IPS DF 4.7 (cell line): Measurements from ENCODE around the gene IL17RE.
"Not testable (repeated sequence)": the region's sequence is repeated elsewhere in the genome, so short reads cannot be mapped to it uniquely, and the experiment has no call there.

Source experiments
- DNase-seq: peaks from one replicate; pipeline ENCODE4 v3.0.0-alpha.2; 2013; ENCODE audit warnings: low spot score; ENCODE audit errors: extremely low read depth

IL17RE gene

GRCh38 chr3:9933561-9934234 is 31.1 kb downstream of the IL17RE start, which contains the start of gene CRELD1:
CRELD1 (plus strand) TSS chr3:9933834; CDS start chr3:9934439, 605 bp downstream.
- DNase-seq: no peak

GRCh38 chr3:9934235-9934621 is 31.6 kb downstream of the IL17RE start:
- DNase-seq: no peak

- DNase-seq: no peak
These were observed 32.3 kb downstream of the IL17RE start for GRCh38 chr3:9934993-9935392.

GRCh38 chr3:9935966-9936510 is 33.4 kb downstream of the IL17RE start:
- DNase-seq: no peak

- no peak for DNase-seq
These were observed 35.0 kb downstream of the IL17RE start for GRCh38 chr3:9937486-9938238.

- no peak for DNase-seq
These were observed 36.3 kb downstream of the IL17RE start for GRCh38 chr3:9938966-9939365.

GRCh38 chr3:9939906-9940305 is 37.3 kb downstream of the IL17RE start:
- not testable (repeated sequence) for DNase-seq

GRCh38 chr3:9940746-9941145 is 38.1 kb downstream of the IL17RE start:
- DNase-seq: no peak

- no peak for DNase-seq
These were observed 39.5 kb downstream of the IL17RE start for GRCh38 chr3:9942164-9942563.

GRCh38 chr3:9942934-9943690 is 40.5 kb downstream of the IL17RE start:
- DNase-seq: no peak

- DNase-seq: no peak
These were observed 41.6 kb downstream of the IL17RE start for GRCh38 chr3:9944271-9944670.

- no peak for DNase-seq
These were observed 42.7 kb downstream of the IL17RE start for GRCh38 chr3:9945358-9945757.

- DNase-seq: no peak
These were observed 43.7 kb downstream of the IL17RE start for GRCh38 chr3:9946112-9947024.

GRCh38 chr3:9947025-9947995 is 44.7 kb downstream of the IL17RE start:
- no peak for DNase-seq

GRCh38 chr3:9948586-9948985 is 45.9 kb downstream of the IL17RE start:
- DNase-seq: no peak

GRCh38 chr3:9949115-9949514 is 46.5 kb downstream of the IL17RE start:
- DNase-seq: no peak

GRCh38 chr3:9949626-9950025 is 47.0 kb downstream of the IL17RE start:
- no peak for DNase-seq

- DNase-seq: no peak
These were observed 48.5 kb downstream of the IL17RE start for GRCh38 chr3:9951126-9951525.

- DNase-seq: no peak
These were observed 48.9 kb downstream of the IL17RE start for GRCh38 chr3:9951598-9951961.
